GM12878 (cell line): ENCODE results near the gene SPRN. TPM values are rescaled to one million over a fixed set of nuclear protein-coding genes. Genes with fewer than 3 reads are reported as not detected.
"Not testable (repeated sequence)": the region's sequence is repeated elsewhere in the genome, so short reads cannot be mapped to it uniquely, and the experiment has no call there.

Experiments
- ATAC-seq: fragments of 200-7000 bp; cut with Tn5 transposase; 3 replicates; pipeline ENCODE4 v1.9.1; 2020; ENCODE audit warnings: mild to moderate bottlenecking, moderate library complexity
- BruUV-seq: library from RNA; stranded (reverse); fragments of 400-500 nt; replicated peaks from 2 replicates; lab custom pipeline; 2021; lab: Mats Ljungman, UMichigan
- CTCF ChIA-PET: fragments of 300-600 bp; sonication (Branson Sonifier 250); formaldehyde crosslinking; extraction: SDS; loops from one replicate; lab custom pipeline; 2021; ENCODE audit warnings: inconsistent platforms; lab: Yijun Ruan, JAX
- POLR2A ChIA-PET: fragments of 350-600 bp; formaldehyde crosslinking; extraction: SDS; loops from one replicate; lab custom pipeline; 2021; ENCODE audit warnings: inconsistent platforms; lab: Charles Lee
- RAD21 ChIA-PET: fragments of 300-600 bp; sonication (Branson Sonifier 250); formaldehyde crosslinking; loops from one replicate; lab custom pipeline; 2023; ENCODE audit warnings: antibody characterized with exemption; ENCODE audit not compliant: unreplicated experiment; lab: Charles Lee
- SMC1A ChIA-PET: fragments of 300-600 bp; sonication (Branson Sonifier 250); formaldehyde crosslinking; loops from one replicate; lab custom pipeline; 2023; ENCODE audit not compliant: unreplicated experiment, uncharacterized antibody; lab: Charles Lee
- DNase-seq: peaks from one replicate; pipeline ENCODE4 v3.0.0-alpha.2; 2011; ENCODE audit warnings: low read depth, low spot score
- FAIRE-seq: peaks from 3 replicates; lab custom pipeline; 2011; peaks lifted over from hg19 to GRCh38; lab: Jason Lieb, UNC
- H2AFZ ChIP-seq: 2 replicates; pipeline ENCODE4 v1.6.0; 2011; ENCODE audit warnings: low read depth, low read length, control low read depth; ENCODE audit not compliant: control insufficient read depth
- H3K27ac ChIP-seq: 2 replicates; pipeline ENCODE4 v1.5.1; 2011; ENCODE audit warnings: control low read depth; ENCODE audit not compliant: control insufficient read depth, insufficient read depth
- H3K27me3 ChIP-seq, 2 experiments: replicated peaks in 1 of 2; 2 replicates each; pipeline versions ENCODE4 v1.6.0 to v1.6.1; 2011; ENCODE audit warnings: low read length in 1 of 2; ENCODE audit not compliant: control insufficient read depth in 2 of 2, insufficient read depth in 2 of 2
- H3K36me3 ChIP-seq, 2 experiments: 2 replicates each; pipeline ENCODE4 v1.5.1; 2011; ENCODE audit warnings: low read length in 1 of 2; ENCODE audit not compliant: control insufficient read depth in 2 of 2, insufficient read depth in 2 of 2
- H3K4me1 ChIP-seq: 2 replicates; pipeline ENCODE4 v1.6.1; 2011; ENCODE audit warnings: mild to moderate bottlenecking, low read length, moderate library complexity, mixed read lengths; ENCODE audit not compliant: control insufficient read depth, insufficient read depth
- H3K4me2 ChIP-seq: 2 replicates; pipeline ENCODE4 v1.6.0; 2011; ENCODE audit warnings: control low read depth; ENCODE audit not compliant: control insufficient read depth, insufficient read depth
- H3K4me3 ChIP-seq: fragments of 200-600 bp; sonication (generic); 2 replicates; pipeline ENCODE4 v1.5.1; 2016
- H3K79me2 ChIP-seq: 2 replicates; pipeline ENCODE4 v1.6.0; 2011; ENCODE audit warnings: low read length; ENCODE audit not compliant: control insufficient read depth, insufficient read depth
- H3K9ac ChIP-seq: 2 replicates; pipeline ENCODE4 v1.8.0; 2011; ENCODE audit warnings: low read length, control low read depth, mixed read lengths; ENCODE audit not compliant: control insufficient read depth, insufficient read depth
- H3K9me3 ChIP-seq: replicated peaks from 3 replicates; pipeline ENCODE4 v1.5.1; 2011; ENCODE audit warnings: mild to moderate bottlenecking, low read length; ENCODE audit not compliant: control insufficient read depth, insufficient read depth
- H4K20me1 ChIP-seq: 2 replicates; pipeline ENCODE4 v1.6.0; 2011; ENCODE audit not compliant: control insufficient read depth, insufficient read depth
- NFYA ChIP-seq: IDR thresholded peaks from 2 replicates; pipeline ENCODE4 v1.6.1; 2011; ENCODE audit warnings: low read depth, mild to moderate bottlenecking, low read length, improper control_type of control experiment, borderline replicate concordance
- TCF12 ChIP-seq: IDR thresholded peaks from 2 replicates; pipeline ENCODE4 v1.6.1; 2011; ENCODE audit warnings: low read depth, mild to moderate bottlenecking, low read length
- WGBS: methylation state at CpG from one replicate; pipeline ENCODE4 v1.1.6; 2016; ENCODE audit warnings: low lambda C conversion rate; ENCODE audit not compliant: insufficient replicate concordance, insufficient coverage; ENCODE audit errors: missing lambda C conversion rate; 5-methylcytosine and 5-hydroxymethylcytosine counted together
- in situ Hi-C: fragments of 300-500 bp; cut with MboI; formaldehyde crosslinking; loops from 9 replicates; pipeline ENCODE4 v1.14.3; 2018; ENCODE audit warnings: mixed read lengths
- intact Hi-C: fragments of 100-400 bp; cut with micrococcal nuclease; formaldehyde crosslinking; loops from one replicate; pipeline ENCODE4 v1.14.2; 2022; ENCODE audit not compliant: unreplicated experiment
- polyA plus RNA-seq, 11 experiments: library from polyadenylated mRNA; depleted of rRNA in 4 of 11; unstranded in 6 of 11; stranded (reverse) in 5 of 11; fragments of >200 nt; fragmentation: Nextera tagmentation in 4 of 11; fragmentation: Illumina TruSeq in 1 of 11; extraction: Ambion mirVana in 4 of 11; extraction: Trizol in 1 of 11; gene quantifications; 1 replicate in 1 of 11; 2 replicates in 10 of 11; pipeline versions ENCODE4 v1.2.1 to v1.2.3, GENCODE V29; 2011 to 2016; ENCODE audit warnings: inconsistent platforms in 2 of 11, missing spikeins in 2 of 11, low read depth in 1 of 11
- total RNA-seq, 4 experiments: library from RNA; depleted of rRNA in 3 of 4; stranded (reverse); fragments of >200 nt in 3 of 4; fragmentation: Illumina TruSeq in 1 of 4; extraction: Trizol in 1 of 4; gene quantifications; 2 replicates each; pipeline versions ENCODE4 v1.2.1 to v1.2.3, GENCODE V29; 2013 to 2021
- TF ChIP-seq, protein P1 (sequence below): IDR thresholded peaks from 2 replicates; pipeline ENCODE4 v1.6.1; 2011; ENCODE audit warnings: mild to moderate bottlenecking, low read depth, low read length, moderate library complexity; ENCODE audit not compliant: insufficient replicate concordance

SPRN gene
- total and polyA plus RNA-seq, 10 of the 15 experiments (the other 5 are each of a cell fraction or from before 2014, with no cell fraction given): 0.03 to 0.96 (median 0.46) TPM; not detected in 6

DNA sequence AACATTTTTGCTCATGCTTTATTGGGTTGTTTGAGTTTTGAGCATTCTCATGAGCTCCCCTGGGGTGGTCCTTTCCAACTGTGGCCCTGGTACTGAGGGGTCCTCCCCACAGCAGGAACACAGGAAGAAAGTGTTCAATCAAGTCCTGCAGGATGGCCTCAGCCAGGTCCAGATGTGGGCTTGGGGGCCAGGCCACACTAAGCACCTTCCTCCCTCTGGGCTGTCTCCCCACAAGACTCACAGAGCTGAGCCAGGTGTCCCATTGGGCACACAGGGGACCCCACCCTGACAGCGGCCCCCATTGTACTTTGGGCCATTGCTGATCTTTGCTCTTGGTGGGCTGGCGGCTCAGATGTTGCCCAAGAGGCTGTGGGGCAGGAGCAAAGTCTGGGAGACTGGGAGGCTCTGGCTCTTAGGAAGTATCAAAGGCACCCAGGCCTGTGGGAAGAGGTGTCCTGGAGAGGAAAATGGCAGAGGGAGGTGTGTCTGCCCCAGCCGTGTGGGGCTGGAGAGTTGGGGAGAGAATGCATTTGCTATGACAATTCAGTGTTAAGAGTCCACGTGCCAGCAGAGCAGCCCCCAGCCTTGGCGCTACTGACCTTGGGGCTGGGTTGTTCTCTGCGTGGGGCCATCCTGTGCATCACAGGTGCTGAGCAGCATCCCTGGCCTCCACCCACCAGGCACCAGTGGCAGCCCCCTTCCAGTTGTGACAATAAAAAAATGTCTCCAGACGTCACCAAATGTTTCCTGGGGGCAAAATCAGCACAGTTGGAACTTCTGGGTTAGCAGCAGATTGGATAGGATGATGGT is 47.1 kb upstream of the SPRN start (continued):
- TF ChIP-seq, protein P1, sequence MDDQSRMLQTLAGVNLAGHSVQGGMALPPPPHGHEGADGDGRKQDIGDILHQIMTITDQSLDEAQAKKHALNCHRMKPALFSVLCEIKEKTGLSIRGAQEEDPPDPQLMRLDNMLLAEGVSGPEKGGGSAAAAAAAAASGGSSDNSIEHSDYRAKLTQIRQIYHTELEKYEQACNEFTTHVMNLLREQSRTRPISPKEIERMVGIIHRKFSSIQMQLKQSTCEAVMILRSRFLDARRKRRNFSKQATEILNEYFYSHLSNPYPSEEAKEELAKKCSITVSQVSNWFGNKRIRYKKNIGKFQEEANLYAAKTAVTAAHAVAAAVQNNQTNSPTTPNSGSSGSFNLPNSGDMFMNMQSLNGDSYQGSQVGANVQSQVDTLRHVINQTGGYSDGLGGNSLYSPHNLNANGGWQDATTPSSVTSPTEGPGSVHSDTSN: no peak
- TF ChIP-seq NFYA (no peak), TCF12 (no peak)

DNA sequence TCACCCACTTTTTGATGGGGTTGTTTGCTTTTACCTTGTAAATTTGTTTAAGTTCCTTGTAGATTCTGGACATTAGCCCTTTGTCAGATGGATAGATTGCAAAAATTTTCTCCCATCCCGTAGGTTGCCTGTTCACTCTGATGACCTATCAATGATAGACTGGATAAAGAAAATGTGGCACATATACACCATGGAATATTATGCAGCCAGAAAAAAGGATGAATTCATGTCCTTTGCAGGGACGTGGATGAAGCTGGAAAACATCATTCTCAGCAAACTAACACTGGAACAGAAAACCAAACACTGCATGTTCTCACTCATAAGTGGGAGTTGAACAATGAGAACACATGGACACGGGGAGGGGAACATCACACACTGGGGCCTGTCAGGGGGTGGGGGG is 44.8 kb upstream of the SPRN start:
- H3K9ac ChIP-seq, H3K27ac ChIP-seq, intact Hi-C loops, ATAC-seq, H3K4me3 ChIP-seq, H3K4me1 ChIP-seq, DNase-seq, H3K9me3 ChIP-seq, SMC1A ChIA-PET, RAD21 ChIA-PET, H2AFZ ChIP-seq, POLR2A ChIA-PET, H3K27me3 ChIP-seq, BruUV-seq, H3K79me2 ChIP-seq, H3K4me2 ChIP-seq, H4K20me1 ChIP-seq, H3K36me3 ChIP-seq, FAIRE-seq, in situ Hi-C loops: not testable (repeated sequence)
- 32% methylated on average over 2 of the region's 3 CpGs for WGBS
- CTCF ChIA-PET: interaction anchor here (0.6 kb wide), 1 partner anchor 78 kb away, joined by 3 read pairs; no protein-coding TSS in a partner anchor
